ENCODE measurements around the gene INPP5F. TPM values are rescaled to one million over a fixed set of nuclear protein-coding genes. Genes with fewer than 3 reads are reported as not detected.
"Not testable (repeated sequence)": the region's sequence is repeated elsewhere in the genome, so short reads cannot be mapped to it uniquely, and the experiment has no call there.

Gene INPP5F
- polyA plus RNA-seq, 1 experiment, result 22.3 TPM

GRCh38 chr10:119784340-119785067, 58.7 kb downstream of the INPP5F start:
- no peak for TF ChIP-seq CTCF (IDR thresholded peaks at IDR 0.05; ENCODE audit: low read depth, low read length)
- H3K9me3 ChIP-seq (ENCODE audit: control insufficient read depth, insufficient read depth, low read length), result no peaks in the 10 kb centered on the region
- DNase-seq (ENCODE audit: low read depth, low spot score), result no peak
- no peaks in the 10 kb centered on the region for H3K27me3 ChIP-seq (ENCODE audit: control insufficient read depth, insufficient read depth, low read length)
- ChIA-PET POLR2A (interaction anchor here (0.6 to 1.7 kb wide), 2 partner anchors 8 to 23 kb away, joined by 3 to 4 read pairs; no protein-coding TSS in a partner anchor), CTCF (interaction anchor here (1.7 kb wide), 1 partner anchor 34 kb away, joined by 6 read pairs; no protein-coding TSS in a partner anchor)
- H3K4me3 ChIP-seq (ENCODE audit: low read depth, low read length), result no peak overlapping the region
- no peak overlapping the region for H3K27ac ChIP-seq (ENCODE audit: low read depth, low read length)

- DNase-seq (ENCODE audit: low read depth, low spot score), result peak; percentile 30
- H3K27ac ChIP-seq (ENCODE audit: low read depth, low read length), result peak overlapping the region; percentile 24
- no peaks in the 10 kb centered on the region for H3K27me3 ChIP-seq (ENCODE audit: control insufficient read depth, insufficient read depth, low read length)
- no peak for TF ChIP-seq CTCF (IDR thresholded peaks at IDR 0.05; ENCODE audit: low read depth, low read length)
- no peak overlapping the region for H3K4me3 ChIP-seq (ENCODE audit: low read depth, low read length)
- ChIA-PET POLR2A (interaction anchor here (0.6 to 1.7 kb wide), 2 partner anchors 25 to 107 kb away, joined by 3 to 4 read pairs; no protein-coding TSS in a partner anchor), CTCF (interaction anchor here (1.7 kb wide), 1 partner anchor 36 kb away, joined by 6 read pairs; no protein-coding TSS in a partner anchor)
- H3K9me3 ChIP-seq (ENCODE audit: control insufficient read depth, insufficient read depth, low read length), result no peaks in the 10 kb centered on the region
Observed at GRCh38 chr10:119786117-119786769, 60.4 kb downstream of the INPP5F start.

GRCh38 chr10:119795101-119795500, 69.3 kb downstream of the INPP5F start:
- DNase-seq (ENCODE audit: low read depth, low spot score); H3K4me3 ChIP-seq (ENCODE audit: low read depth, low read length); H3K9me3 ChIP-seq (ENCODE audit: control insufficient read depth, insufficient read depth, low read length); H3K27me3 ChIP-seq (ENCODE audit: control insufficient read depth, insufficient read depth, low read length); H3K27ac ChIP-seq (ENCODE audit: low read depth, low read length); CTCF ChIA-PET; POLR2A ChIA-PET: not testable (repeated sequence)

GRCh38 chr10:119796039-119796438, 70.2 kb downstream of the INPP5F start:
- no peak for DNase-seq (ENCODE audit: low read depth, low spot score)
- POLR2A ChIA-PET, result no interaction called here
- Histone ChIP-seq H3K27me3 (ENCODE audit: control insufficient read depth, insufficient read depth, low read length) (no peaks in the 10 kb centered on the region), H3K4me3 (ENCODE audit: low read depth, low read length) (no peak overlapping the region), H3K9me3 (ENCODE audit: control insufficient read depth, insufficient read depth, low read length) (no peaks in the 10 kb centered on the region), H3K27ac (ENCODE audit: low read depth, low read length) (no peak overlapping the region)
- no peak for TF ChIP-seq CTCF (IDR thresholded peaks at IDR 0.05; ENCODE audit: low read depth, low read length)
- CTCF ChIA-PET, result no interaction called here

- Histone ChIP-seq H3K4me3 (ENCODE audit: low read depth, low read length) (no peak overlapping the region), H3K9me3 (ENCODE audit: control insufficient read depth, insufficient read depth, low read length) (no peaks in the 10 kb centered on the region), H3K27me3 (ENCODE audit: control insufficient read depth, insufficient read depth, low read length) (no peaks in the 10 kb centered on the region), H3K27ac (ENCODE audit: low read depth, low read length) (no peak overlapping the region)
- DNase-seq (ENCODE audit: low read depth, low spot score), result no peak
- CTCF ChIA-PET, result no interaction called here
- POLR2A ChIA-PET, result no interaction called here
- TF ChIP-seq CTCF (IDR thresholded peaks at IDR 0.05; ENCODE audit: low read depth, low read length), result no peak
Observed at GRCh38 chr10:119801176-119801575, 75.3 kb downstream of the INPP5F start.

All from AG04450 (cell line).